Measurements from ENCODE around the gene PCDH15.

The PCDH15 gene

DNA sequence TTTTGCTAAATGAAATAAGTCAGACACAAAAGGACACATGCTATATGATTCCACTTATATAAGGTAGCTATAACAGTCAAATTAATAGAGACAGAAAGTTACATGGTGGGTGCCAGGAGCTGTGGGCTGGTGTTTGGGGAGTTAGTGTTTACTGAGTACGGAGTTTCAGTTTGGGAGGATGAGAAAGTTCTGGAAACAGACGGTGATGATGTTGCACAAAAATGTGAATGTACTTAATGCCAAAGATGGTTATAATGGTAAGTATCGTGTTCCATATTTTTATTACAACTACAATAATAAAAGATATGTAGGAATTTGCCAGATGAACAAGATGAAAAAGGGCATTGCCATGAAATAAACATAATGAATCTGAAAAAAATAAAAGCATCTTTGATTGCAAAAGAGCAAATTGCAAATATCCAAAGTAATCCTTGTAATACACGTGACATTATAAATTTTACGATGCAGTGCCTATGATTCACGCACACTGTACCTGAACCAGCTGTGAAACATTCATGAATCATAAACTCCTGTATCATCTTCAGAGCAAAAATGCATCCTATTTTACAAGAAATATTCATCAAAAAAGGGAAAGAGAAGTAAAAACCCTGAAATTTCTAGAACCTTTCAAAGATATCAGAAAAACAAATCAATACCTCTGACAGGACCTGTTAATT, 676.7 kb downstream of the PCDH15 start:
- no peak for DNase-seq

DNA sequence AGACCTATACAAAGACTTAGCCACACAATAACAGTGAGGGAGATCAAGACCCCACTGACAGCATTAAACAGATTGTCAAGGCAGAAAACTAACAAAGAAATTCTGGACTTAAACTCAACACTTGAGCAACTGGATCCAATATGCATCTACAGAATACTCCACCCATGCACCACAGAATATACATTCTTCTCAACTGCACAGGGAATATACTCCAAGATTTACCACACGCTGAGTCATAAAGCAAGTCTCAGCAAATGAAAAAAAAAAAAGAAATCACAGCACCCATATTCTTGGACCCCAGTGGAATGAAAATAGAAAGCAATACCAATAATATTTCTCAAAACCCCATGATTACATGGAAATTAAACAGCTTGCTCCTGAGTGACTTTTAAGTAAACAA, 680.2 kb downstream of the PCDH15 start:
- no peak for DNase-seq

DNA sequence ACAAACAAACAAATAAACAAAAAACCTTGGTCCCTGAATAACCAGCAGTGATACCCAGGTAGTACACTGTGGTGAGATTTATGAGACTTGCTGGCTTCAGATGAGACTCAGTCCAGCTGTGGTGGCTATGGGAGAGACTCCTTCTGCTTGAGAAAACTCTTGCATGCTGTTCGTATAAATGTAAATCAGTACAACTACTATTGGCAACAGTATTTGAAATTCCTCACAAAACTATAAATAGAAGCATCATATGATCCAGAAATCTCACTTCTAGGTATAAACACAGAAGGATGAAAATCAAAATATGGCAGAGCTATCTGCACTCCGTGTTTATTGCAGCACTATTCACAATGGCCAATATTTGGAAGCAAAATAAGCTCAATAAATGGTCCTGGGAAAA, 692.1 kb downstream of the PCDH15 start:
- DNase-seq, result no peak

DNA sequence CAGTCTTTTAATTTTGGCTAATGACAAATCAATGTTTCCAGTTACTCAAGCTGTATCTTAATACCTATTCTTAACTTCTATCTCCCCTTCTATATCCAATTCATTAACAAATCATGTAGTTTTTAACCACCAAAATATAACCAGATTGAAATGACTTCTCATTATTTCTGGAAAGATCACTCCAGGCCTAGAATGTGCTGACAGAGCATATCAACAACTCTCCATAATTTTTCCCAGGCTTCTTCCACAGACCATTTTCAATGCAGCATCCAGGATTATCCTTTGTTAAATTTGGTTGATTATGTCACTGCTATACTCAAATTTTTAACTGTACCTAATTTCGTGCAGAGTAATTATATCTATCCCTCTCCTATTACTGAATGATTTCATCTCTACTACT, 704.1 kb downstream of the PCDH15 start:
- no peak for DNase-seq

DNA sequence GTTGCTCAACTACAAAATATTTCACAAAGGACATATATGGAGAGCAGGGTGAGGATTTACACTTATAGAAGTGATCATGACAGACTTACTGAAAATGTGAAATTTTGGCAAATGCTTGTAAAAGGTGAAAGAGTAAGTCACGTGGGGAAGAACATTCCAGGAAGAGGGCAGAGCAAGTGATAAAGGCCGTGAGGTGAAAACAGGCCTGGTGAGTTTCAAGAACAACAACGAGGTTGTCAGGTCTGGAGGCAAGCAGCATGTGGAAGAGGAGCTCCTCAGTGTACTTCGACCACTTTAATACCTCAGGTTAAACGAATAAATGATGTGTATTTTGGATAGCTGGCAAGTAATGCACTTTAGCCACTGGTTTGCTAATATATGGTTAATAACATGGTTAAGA, 706.7 kb downstream of the PCDH15 start:
- no peak for DNase-seq

DNA sequence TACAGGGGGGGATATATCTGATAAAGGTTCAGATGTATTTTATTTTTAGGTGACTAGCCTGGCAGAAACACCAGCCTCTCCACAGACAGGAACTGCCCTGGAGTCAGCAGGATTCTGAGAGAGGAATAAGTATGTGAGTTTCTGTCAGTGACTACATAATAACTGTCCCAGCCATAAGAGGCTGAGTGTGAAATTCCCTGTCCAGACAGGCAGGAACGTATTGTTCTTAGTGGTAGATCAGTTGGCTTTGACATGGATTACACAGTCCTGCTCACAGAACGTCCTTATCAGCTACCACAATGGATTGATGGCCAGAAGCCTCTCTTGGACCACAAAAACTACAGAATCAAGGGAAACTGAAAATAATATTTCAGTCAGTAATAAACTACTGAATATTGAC, 709.8 kb downstream of the PCDH15 start:
- no peak for DNase-seq

DNA sequence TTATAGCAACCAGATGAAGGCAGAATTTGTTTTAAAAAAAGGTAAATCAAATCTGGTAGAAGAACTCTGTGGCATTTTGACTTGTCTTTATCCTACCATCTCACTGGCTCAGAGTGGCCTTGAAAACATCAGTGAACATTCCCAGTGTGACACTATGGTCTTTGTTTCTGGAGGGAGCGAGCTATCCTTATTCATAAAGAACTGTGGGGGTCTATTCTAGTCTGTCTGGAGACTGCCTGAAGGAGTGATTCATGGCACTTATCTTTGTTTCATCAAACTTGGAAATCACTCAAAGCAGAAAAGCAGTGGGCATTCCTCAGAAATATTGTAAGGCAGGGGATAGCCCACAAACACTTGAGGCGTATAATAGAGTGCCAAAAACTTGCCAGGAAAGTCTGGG, 719.1 kb downstream of the PCDH15 start:
- DNase-seq, result no peak

DNA sequence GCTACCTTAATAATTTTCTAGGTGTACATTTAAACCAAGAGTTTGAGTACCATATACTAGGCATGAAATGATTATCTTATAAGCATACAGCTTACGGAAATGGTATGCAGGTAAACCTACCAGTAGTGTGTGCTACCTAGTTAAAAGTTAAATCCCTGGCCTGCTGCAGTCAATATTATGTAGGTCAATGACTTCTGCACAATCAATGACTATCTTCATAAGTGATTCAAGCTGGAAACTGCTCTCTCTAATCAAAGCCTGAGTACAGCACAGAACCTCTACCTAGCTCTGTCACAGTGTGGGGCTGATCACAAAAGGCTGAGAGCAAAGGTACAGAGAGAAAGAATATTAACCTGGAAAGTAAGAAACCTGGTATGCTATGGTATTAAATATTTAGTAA, 733.7 kb downstream of the PCDH15 start:
- DNase-seq, result no peak

DNA sequence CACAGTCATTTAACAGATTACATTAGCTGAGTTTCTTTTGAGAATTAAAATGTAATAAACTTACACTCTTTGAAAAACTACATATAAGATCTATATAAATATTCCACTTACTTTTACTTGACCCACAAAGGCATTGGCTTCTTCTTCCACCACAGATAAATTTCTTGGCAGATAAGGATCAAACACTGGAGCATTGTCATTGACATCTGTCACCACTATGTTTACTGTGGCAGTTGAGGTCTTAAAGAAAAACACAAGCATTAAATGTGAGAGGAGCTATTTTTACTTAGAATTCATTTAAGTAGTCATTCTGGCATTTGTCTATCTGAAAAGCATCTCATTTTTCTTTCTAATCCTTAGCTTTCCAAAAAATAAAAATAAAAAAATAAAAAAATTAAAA, 734.4 kb downstream of the PCDH15 start:
- no peak for DNase-seq

DNA sequence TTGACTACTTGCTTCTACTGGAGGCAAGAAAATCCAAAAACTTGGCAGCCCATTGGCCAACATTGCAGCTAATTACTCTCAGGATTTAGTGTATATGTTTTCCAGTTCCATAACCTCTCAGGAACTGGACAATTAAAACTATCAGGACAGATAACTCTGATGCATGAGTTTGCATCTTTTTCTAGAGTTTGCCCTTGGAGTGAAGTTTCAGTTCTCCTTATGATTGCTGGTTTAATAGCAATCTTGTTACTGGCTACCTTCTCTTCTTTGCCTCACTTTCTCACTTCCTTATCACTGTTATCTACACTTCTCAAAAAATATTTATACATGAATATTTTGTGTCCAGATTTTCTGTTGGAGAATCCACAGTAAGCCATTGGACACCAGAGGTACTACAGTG, 735.9 kb downstream of the PCDH15 start:
- DNase-seq, result no peak

DNA sequence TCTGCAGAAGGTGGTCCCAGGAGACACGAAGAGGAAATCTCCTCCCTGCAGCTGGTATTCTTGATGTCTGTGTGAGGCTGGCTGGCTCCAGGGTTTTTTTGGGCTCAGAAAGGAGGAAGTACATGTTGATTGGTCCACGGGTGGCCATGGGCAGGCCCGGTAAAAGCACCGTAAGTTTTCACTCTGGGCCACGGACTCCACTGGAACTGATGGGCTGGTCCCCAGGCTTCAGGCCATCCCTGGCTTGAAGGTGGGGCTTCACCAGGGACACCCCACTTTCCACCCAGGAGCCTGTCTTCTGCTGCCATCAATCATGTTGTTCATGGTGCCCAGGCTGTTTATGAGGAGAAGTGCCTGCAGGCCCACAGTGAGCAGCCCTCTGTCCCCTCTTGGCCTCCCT, 736.8 kb downstream of the PCDH15 start:
- no peak for DNase-seq

DNA sequence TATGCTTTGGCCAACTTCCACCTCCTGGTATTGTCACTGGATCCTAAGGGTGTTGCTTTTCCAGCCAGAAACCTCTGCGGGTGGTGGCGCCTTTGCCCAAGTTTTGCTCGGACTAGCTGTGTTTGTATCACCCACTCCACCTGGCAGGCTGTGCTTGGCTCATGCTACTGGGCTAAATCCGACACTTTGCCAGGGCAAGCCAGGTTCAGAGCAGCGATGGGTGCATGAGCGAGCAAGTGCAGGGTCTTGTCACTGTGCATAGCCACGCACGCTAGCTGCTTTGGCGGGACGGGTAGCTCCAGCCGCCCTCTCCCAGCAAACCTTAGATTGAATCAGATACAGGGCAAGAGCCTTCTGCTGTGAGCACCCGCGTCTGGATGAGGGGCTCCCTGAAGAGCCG, 737.5 kb downstream of the PCDH15 start:
- DNase-seq, result no peak

DNA sequence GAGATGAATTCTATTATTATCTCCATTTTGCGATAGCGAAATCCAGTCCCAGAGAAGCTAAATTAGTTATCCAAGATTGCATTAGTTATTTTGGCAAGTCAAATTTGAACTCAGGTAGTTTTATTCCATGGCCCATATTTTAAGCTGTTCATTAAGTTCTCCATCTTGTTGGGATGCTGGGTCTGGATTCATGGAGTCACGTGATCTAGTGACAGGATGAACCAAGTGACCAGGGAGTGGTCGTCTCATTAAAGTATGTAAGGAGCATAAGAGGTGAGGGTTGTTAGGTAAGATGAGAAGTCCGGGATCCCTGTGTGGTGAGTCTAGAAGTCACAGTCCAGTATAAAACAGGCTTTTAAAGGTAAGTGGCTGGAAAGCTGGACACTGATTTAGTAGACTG, 740.5 kb downstream of the PCDH15 start:
- DNase-seq, result no peak

DNA sequence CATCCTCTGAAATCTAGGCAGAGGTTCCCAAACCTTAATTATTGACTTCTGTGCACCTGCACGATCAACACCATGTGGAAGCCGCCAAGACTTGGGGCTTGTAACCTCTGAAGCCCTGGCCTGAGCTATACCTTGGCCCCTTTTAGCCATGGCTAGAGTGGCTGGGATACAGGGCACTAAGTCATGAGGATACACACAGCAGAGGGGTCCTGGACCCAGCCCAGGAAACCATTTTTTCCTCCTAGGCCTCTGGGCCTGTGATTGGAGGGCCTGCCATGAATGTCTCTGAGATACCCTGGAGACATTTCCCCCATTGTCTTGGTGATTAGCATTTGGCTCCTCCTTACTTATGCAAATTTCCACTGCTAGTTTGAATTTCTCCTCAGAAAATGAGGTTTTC, 743.7 kb downstream of the PCDH15 start:
- no peak for DNase-seq

DNA sequence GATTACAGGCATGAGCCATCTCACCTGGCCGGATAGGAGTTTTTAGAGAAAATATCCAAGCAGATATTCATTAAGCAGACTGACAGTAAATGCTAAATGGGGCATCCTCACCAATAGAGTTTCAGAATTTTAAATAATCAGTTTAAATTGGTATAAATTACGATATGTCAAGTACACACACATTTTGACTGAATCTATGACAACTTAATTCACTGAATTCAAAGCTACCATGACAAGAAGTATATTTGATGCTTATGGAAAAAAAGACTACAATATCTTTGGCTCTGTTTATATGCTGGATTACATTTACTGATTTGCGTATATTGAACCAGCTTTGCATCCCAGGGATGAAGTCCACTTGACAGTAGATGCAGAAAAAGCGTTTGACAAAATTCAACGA, 774.7 kb downstream of the PCDH15 start:
- no peak for DNase-seq

DNA sequence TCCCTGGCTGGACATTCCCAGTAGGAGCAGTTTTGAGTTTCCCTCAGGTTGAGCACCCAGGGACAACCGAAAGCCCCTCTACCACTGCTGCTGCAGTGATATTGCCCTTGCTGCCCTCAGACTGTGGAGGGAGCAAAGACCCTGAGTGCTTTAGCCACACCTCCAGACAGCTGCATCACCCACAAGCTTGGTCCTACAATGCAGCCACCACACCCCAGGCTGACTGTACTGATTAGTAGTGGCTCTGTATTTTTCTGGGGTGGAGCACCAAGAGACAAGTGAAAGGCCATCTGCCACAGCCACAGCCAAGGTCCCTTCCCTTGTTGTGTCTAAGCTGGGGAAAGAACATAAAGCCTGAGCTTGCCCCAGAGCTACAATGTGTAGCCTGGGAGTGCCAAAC, 789.9 kb downstream of the PCDH15 start:
- no peak for DNase-seq

DNA sequence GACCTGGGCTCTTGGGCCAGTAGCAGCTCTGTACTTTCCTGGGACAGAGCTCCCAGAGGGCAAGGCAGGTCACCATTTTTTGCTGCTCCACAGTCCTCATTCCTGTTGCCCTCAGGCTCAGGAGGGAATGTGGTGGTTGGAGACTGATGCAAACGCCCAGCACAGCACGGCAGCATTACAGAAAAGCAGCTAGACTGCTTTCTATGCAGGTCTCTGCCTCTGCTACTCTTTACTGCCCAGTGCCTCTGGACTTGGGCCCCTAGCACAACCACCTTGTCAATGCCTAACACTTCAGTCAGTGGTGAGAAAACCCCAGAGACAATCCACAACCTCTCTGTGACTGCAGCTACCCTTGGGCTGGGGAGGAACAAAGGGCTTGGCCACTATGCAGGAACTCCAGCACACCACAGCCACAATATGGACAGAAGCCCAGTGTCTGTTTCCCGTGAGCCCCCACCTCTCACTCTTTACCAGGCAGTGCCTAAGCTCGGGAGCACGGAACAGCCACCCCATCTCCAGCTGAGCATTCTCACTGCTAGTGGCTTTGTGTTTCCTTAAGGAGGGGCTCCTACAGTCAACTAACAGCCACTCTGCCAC, 790.6 kb downstream of the PCDH15 start:
- DNase-seq, result no peak

DNA sequence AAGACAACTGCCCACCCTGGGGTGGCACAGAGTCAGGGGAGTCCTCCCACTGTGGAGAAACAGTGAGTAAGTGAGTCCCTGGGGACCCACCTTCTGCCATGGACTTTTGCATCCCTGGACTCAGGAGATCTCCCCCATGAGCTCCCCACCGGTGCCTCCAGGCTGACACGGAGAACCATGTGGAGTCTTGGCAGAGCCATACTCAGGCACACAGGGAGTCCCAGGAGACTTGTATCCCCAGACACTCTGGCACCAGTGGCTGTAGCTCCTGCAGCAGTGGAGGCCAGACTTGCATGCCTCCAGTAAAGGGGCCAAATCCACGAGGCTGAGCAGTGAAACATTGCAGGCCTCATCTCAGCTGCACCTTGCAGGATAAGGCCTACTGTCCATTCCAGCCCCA, 791.4 kb downstream of the PCDH15 start:
- DNase-seq, result no peak

DNA sequence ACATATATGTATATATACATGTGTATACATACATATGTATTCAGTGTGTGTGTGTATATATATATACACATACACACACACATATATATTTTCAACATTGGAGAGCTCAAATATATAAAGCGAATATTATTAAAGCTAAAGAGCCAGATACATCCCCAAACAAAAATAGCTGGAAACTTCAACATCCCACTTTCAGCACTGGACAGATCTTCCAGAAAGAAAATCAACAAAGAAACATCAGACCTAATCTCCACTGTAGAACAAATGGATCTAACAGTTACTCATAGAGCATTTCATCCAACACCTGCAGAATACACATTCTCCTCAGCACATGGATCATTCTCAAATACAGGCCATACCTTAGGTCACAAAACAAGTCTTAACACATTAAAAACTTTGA, 799.0 kb downstream of the PCDH15 start:
- DNase-seq, result no peak

DNA sequence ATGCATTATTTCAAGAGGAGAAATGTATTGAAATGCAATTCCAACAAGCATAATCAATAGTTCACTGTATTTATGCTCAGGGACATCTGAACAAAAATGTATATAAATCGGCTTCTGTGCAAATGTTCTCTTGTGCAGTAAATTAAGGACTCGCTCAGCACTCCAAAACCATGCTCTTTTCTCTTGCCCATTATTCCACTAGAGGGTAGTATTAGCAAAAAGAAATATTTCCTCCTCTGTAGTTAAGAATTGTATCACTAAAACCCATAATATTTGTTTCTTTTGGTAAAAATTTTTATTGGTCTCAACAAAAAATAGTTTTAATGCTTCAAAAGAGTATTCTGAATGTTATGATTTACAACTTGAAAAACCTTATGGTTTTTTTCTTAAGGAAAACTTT, 803.1 kb downstream of the PCDH15 start:
- DNase-seq, result no peak

DNA sequence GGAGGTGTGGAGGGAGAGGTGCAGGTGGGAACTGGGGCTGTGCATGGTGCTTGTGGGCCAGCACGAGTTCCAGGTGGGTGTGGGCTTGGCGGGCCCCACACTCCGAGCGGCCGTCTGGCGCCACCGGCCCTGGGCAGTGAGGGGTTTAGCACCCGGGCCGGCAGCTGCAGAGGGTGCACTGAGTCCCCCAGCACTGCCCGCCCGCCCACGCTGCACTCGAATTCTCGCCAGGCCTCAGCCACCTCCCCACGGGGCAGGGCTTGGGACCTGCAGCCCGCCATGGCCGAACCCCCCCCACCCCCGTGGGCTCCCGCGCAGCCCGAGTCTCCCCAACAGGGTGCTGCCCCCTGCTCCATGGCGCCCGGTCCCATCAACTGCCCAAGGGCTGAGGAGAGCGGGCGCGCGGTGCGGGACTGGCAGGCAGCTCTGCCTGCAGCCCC, 810.2 kb downstream of the PCDH15 start:
- DNase-seq, result no peak

DNA sequence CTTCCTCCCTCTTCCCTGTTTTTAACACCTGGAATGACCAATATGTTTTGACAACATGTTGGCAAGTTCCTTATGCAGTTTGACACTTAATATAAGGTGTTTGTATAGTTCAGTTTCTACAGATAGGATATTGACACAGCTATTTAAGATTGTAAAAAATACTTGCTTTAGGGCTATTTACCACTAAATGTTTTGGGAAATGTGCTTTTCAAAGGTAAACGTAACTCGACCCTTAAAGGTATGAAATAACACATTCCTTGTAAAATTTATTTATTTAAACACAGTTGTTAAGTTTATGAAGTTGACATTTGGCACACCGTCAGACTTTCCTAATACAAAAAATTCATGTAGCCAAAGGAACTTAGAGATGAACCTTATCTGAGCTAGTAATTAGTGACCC, 817.6 kb downstream of the PCDH15 start:
- DNase-seq, result no peak

DNA sequence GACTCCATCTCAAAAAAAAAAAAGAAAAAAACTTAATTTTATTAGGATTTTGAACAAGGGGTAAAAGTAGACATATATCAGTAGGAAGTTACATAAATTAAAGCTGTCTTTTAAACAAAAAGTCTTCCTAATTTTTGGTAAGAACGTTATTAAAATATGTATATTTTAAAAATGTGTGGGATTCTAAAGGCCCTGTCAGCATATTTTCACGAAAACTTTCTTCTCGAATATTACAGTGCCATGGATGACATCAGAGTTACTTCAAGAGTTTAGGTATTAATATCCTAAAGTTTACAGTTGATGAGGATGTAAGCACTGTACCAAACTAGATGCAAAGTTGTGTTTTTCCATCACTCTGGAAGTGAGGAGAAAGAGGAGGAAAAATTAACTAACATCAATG, 820.8 kb downstream of the PCDH15 start:
- no peak for DNase-seq

DNA sequence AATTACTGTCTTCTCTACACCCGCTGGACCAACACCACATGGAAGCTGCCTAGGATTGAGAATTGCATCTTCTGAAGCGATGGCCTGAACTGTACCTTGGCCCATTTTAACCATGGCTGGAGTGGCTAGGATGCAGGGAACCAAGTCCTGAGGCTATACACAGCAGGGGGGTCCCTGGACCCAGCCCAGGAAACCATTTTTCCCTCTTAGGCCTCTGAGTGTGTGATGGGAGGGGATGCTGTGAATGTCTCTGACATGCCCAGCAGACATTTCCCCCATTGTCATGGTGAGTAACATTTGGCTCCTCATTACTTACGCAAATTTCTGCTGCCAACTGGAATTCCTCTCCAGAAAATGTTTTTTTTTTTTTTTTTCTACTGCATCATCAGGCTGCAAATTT, 822.7 kb downstream of the PCDH15 start:
- DNase-seq, result no peak

DNA sequence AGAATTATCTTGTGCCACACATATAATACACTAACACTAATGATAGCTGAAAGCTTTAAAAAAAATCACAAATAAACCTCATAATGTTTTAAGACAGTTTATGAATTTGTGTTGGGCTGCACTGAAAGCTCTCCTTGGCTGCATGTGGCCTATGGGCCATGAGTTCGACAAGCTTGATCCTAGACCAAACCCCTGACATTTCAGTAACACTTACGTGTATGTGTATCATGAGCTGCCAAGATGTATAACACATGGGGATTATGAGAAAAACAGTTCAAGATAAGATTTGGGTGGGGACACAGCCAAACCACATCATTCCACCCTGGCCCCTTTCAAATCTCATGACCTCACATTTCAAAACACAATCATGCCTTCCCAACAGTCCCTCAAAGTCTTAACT, 823.8 kb downstream of the PCDH15 start:
- no peak for DNase-seq

Measured in T-helper 2 cell (primary cell).